ENCODE measurements around the gene REEP3.

DNA sequence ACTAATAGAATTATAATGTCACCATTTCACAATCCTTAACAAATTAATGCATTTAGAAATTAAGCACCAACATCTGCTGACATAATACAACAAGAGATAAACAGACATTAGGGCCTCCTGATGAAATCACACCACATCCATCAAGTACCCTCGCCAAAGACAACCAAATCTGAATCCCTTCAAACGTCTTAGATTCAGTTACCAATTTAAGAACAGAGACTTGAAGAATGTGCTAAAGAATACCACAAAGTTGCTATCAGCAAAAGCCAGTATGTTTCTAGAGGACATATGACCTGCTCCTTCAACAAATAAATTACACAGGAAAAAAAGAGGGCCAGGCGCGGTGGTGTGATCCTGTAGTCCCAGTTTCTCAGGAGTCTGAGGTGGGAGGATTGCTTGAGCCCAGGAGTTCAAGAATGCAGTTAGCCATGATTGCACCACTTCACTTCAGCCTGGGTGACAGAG is 144.5 kb downstream of the REEP3 start:
- TF ChIP-seq EZH2phosphoT487 (IDR thresholded peaks at IDR 0.05; ENCODE audit: low read depth, severe bottlenecking, unreplicated experiment) (no peak), EZH2 (IDR thresholded peaks at IDR 0.05; ENCODE audit: borderline replicate concordance) (no peak)
- TF ChIP-seq, protein P1, sequence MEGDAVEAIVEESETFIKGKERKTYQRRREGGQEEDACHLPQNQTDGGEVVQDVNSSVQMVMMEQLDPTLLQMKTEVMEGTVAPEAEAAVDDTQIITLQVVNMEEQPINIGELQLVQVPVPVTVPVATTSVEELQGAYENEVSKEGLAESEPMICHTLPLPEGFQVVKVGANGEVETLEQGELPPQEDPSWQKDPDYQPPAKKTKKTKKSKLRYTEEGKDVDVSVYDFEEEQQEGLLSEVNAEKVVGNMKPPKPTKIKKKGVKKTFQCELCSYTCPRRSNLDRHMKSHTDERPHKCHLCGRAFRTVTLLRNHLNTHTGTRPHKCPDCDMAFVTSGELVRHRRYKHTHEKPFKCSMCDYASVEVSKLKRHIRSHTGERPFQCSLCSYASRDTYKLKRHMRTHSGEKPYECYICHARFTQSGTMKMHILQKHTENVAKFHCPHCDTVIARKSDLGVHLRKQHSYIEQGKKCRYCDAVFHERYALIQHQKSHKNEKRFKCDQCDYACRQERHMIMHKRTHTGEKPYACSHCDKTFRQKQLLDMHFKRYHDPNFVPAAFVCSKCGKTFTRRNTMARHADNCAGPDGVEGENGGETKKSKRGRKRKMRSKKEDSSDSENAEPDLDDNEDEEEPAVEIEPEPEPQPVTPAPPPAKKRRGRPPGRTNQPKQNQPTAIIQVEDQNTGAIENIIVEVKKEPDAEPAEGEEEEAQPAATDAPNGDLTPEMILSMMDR (IDR thresholded peaks at IDR 0.05; ENCODE audit: poor library complexity): no peak
